Measurements from ENCODE around the gene SCGB3A1. TPM values are rescaled to one million over a fixed set of nuclear protein-coding genes. Genes with fewer than 3 reads are reported as not detected.

Gene SCGB3A1
- total RNA-seq, 1 experiment from 2014 or later: not detected

DNA sequence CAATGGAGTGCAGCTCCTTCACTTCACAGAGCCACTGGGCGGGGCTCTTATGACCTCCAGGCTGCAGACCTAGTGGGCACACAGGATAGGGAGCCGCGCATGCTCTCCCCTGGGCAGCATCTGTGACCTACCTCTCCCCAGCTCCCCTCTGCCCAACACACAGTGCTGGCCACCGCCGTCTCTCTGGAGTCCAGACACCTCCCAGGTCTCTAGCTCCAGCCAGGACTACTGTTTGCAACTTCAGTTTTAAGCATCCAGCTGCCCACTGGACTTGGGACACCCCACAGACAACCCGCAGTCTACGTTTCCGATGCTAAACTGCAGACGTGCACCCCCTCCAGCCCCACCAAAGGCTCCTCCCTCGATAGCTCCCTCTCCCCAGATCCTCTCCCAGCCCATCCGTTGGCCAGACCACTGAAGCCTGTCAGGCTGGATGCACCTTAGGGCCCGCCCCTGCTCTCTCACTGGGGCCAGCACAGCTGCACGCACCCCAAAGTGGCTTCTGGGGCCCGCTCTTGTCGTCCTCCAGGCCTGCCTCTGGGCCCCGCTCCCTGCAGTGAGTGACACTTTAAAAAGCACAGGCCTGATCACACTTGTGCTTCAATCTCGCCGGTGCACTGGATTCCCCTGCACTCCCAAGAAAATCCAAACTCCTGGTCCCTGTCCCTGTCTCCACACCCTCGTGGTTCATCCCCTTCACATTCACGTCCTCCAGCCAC, 46.8 kb upstream of the SCGB3A1 start:
- H3K4me1 Mint-ChIP-seq: no peaks in the 10 kb centered on the region

GRCh38 chr5:180636403-180637075, 45.2 kb upstream of the SCGB3A1 start:
- H3K9me3 Mint-ChIP-seq: no peaks in the 10 kb centered on the region
- ChIA-PET CTCF (interaction anchor here (3.4 kb wide), 1 partner anchor 17 kb away, joined by 35 read pairs; no protein-coding TSS in a partner anchor), POLR2A (interaction anchor here (0.6 kb wide), 1 partner anchor 280 kb away, joined by 3 read pairs; no protein-coding TSS in a partner anchor)
- H3K27me3 Mint-ChIP-seq (ENCODE audit: low read depth): no peaks in the 10 kb centered on the region
- ATAC-seq (no peak), DNase-seq (ENCODE audit: low spot score) (peak; percentile 7)
- no peak overlapping the region for H3K4me3 Mint-ChIP-seq
- no peak overlapping the region for H3K27ac Mint-ChIP-seq
- TF ChIP-seq SMAD4 (CRISPR knock-in tag; IDR thresholded peaks at IDR 0.05): no peak
- TF ChIP-seq HMGXB4 (CRISPR knock-in tag; IDR thresholded peaks at IDR 0.05): no peak
- TF ChIP-seq FOXJ3 (CRISPR knock-in tag; IDR thresholded peaks at IDR 0.05; ENCODE audit: borderline replicate concordance): no peak
- TF ChIP-seq HMGA2 (CRISPR knock-in tag; IDR thresholded peaks at IDR 0.05): no peak
- no peak for TF ChIP-seq ZNF263 (CRISPR knock-in tag; IDR thresholded peaks at IDR 0.05; ENCODE audit: low read depth)
- no peak for TF ChIP-seq ZNF512 (CRISPR knock-in tag; IDR thresholded peaks at IDR 0.05; ENCODE audit: borderline replicate concordance)
- no peak for TF ChIP-seq CREB1 (CRISPR knock-in tag; IDR thresholded peaks at IDR 0.05)
- no peak for TF ChIP-seq PRDM15 (CRISPR knock-in tag; IDR thresholded peaks at IDR 0.05)
- TF ChIP-seq NR2C2 (CRISPR knock-in tag; IDR thresholded peaks at IDR 0.05): no peak
- no peak for TF ChIP-seq ESRRA (CRISPR knock-in tag; IDR thresholded peaks at IDR 0.05; ENCODE audit: borderline replicate concordance)
- no peak for TF ChIP-seq ATF2 (CRISPR knock-in tag; IDR thresholded peaks at IDR 0.05; ENCODE audit: borderline replicate concordance, low read depth)
- 0 out of 2 replicates have a peak, but pooled peaks cover 6% of the 10 kb centered on the region for H3K4me1 Mint-ChIP-seq
- H3K36me3 Mint-ChIP-seq: no peaks in the 10 kb centered on the region

More for the DNA sequence above, 46.8 kb upstream of the SCGB3A1 start:
- no peak for TF ChIP-seq TEAD4 (CRISPR knock-in tag; IDR thresholded peaks at IDR 0.05)
- TF ChIP-seq MLX (CRISPR knock-in tag; IDR thresholded peaks at IDR 0.05): no peak
- TF ChIP-seq EMX1 (CRISPR knock-in tag; IDR thresholded peaks at IDR 0.05): no peak
- Mint-ChIP-seq H3K9me3 (no peaks in the 10 kb centered on the region), H3K4me3 (no peak overlapping the region), H3K36me3 (no peaks in the 10 kb centered on the region), H3K27ac (no peak overlapping the region; the same call in 1 of the 2 replicates), H3K27me3 (ENCODE audit: low read depth) (no peaks in the 10 kb centered on the region)
- POLR2A ChIA-PET: no interaction called here
- DNase-seq (ENCODE audit: low spot score) (peak; percentile 11), ATAC-seq (peak; percentile 43; the same call in 1 of the 2 replicates)
- CTCF ChIA-PET: interaction anchor here (0.5 to 3.4 kb wide), 6 partner anchors 12 to 81 kb away, joined by 3 to 35 read pairs (median 4); partner anchors contain the start of gene FLT4

Data from WTC11 (cell line).